GM08714 (cell line): ENCODE results near the gene NTSR1.

Source experiments
- H3K4me3 ChIP-seq: fragments of 200-500 bp; sonication (Bioruptor generic); 2 replicates; pipeline ENCODE4 v1.5.1; 2014; ENCODE audit warnings: mild to moderate bottlenecking, low read length, inconsistent platforms
- ZNF274 ChIP-seq: IDR thresholded peaks from 2 replicates; pipeline ENCODE4 v1.6.1; 2012; ENCODE audit warnings: mild to moderate bottlenecking, low read depth, low read length

NTSR1 gene

DNA sequence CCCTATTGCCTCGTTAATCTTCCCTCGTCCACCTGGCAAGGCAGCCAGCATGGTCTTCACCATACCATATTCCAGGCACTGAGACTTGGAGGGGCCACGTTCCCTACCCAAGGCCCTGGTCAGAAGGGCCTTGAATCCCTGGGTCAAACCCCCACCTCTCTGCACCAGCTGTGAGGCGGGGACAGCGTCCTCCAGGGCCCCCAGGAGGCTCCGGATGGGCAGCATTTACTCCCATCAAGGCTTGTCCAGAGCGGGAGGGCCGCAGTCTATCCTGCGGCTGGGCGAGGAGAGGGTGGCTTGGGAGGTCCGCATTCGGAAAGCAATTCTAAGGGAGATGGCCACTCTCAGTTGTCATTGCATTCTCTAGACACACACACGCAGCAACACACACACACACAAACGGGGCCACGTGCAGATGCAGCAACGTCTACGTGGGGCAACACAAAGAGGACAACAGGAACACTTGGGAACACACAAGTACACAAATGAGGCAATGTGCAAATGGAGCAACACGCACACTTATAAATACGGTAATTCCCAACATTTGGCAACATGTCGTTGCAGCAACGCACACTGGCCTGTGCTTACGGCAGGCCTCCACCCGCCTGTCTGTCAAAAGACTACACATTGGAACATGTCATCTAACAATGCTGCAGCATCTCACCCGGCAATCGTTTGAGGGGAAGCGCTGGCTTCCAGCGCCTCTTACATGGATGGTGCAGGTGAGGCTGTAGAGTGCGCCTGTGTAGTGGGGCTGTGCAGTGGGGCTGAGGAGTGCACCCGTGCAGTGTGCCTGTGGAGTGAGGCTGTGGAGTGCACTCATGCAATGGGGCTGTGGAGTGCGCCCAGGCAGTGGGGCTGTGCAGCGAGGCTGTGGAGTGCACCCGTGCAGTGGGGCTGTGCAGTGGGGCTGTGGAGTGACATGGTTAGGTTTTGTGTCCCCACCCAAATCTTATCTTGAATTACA lies 12.9 kb upstream of the NTSR1 start:
- TF ChIP-seq ZNF274: no peak
- H3K4me3 ChIP-seq: no peak overlapping the region

GRCh38 chr20:62696434-62696957 lies 12.1 kb upstream of the NTSR1 start:
- no peak for TF ChIP-seq ZNF274

GRCh38 chr20:62696989-62697388 lies 11.6 kb upstream of the NTSR1 start:
- TF ChIP-seq ZNF274: no peak

More at GRCh38 chr20:62696434-62696957, 12.1 kb upstream of the NTSR1 start:
- no peak overlapping the region for H3K4me3 ChIP-seq

DNA sequence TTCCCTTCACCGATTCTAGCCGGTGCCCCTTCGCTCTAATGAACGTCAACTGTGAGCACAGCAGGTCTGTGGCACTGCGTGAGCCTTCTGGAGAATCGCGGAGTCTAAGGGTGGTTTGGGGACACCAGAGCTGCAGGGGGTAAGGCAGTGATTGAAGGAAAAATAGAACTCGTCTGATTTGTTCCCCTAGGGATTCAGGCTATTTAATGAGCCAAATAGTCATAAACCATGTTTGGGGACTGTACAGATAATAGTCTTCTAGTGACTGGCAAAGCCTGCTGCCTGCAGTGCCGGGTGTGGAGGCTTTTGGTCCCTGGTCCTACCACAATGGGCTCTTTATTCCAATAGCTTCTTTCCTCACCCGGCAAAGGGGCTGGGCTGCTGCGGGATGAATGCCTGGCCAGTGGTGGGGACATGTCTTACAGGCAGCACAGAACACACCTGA lies 11.1 kb upstream of the NTSR1 start:
- no peak overlapping the region for H3K4me3 ChIP-seq
- TF ChIP-seq ZNF274: no peak

More at GRCh38 chr20:62696989-62697388, 11.6 kb upstream of the NTSR1 start:
- no peak overlapping the region for H3K4me3 ChIP-seq

- no peak for TF ChIP-seq ZNF274
- H3K4me3 ChIP-seq: no peak overlapping the region
These were observed 10.4 kb upstream of the NTSR1 start for GRCh38 chr20:62698231-62698630.

DNA sequence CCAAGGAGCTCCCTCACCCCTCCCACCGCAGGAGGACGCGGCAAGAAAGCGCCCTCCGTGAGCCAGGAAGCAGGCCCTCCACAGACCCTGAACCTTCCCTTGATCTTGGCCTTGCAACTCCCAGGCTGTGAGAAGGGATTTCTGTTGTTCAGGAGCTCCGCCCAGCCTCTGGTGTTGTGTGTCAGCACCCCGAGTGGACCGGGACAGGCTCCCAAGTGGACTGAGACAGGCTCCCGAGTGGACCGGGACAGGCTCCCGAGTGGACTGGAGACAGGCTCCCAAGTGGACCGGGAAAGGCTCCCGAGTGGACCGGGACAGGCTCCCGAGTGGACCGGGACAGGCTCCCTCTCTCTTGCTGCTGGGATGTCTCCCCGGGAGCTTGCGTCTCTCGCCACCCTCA lies 9.3 kb upstream of the NTSR1 start:
- no peak overlapping the region for H3K4me3 ChIP-seq
- TF ChIP-seq ZNF274: no peak

DNA sequence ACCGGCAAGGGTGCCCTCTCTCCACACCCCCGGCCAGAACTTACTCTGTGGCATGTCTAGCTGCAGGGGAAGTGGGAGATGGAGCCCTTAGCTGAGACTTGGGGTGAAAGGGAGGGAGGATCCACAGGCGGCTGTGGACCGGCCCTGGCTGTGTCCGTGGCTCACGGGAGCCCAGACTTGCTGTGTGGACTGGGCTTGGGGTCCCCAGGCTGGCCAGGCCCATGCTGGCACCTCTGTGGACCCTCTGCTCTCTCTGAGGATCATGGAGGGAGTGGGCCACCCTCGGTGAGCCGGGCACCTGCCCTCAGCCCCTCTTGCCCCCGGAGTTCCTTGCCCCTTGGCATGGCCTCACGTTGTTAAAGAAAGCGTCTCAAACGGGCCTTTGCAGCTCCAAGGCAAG lies 8.9 kb upstream of the NTSR1 start:
- no peak overlapping the region for H3K4me3 ChIP-seq
- TF ChIP-seq ZNF274: no peak

DNA sequence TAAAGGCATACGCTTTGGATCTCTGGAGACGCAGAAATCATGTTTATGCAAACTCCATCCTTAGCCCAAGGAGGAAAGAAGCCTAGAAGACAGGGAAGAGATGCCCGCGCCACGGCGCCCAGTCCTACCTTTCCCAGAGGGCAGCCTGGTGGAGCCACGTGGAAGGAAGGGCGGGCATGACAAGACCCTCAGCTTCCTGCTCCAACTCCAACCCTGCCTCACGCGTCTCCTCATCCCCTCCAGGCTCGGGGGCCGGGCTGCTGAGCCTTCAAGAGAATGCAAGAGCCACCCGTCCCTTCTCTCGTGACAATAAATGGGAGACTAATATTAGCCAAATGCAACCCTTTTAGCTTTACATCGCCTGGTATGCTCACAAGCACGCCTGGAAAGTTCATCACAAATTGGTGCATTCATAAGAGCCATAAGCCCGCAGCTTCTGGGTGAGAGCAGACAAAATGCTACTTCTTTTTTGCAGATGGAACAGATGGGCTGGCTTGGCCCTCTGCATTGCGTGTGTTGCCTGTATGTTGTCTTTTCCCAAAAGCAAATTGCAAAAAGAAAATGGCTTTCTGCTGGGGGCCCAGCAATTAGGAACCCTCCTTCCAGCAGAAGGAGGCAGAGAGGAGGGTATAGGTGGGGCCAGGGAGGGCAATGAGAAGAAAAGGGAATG lies 8.2 kb upstream of the NTSR1 start:
- no peak overlapping the region for H3K4me3 ChIP-seq
- no peak for TF ChIP-seq ZNF274

GRCh38 chr20:62701161-62702012 lies 7.2 kb upstream of the NTSR1 start:
- no peak overlapping the region for H3K4me3 ChIP-seq
- TF ChIP-seq ZNF274: no peak

- H3K4me3 ChIP-seq: no peak overlapping the region
- no peak for TF ChIP-seq ZNF274
These were observed 6.7 kb upstream of the NTSR1 start for GRCh38 chr20:62702013-62702300.

- no peak overlapping the region for H3K4me3 ChIP-seq
- no peak for TF ChIP-seq ZNF274
These were observed 5.5 kb upstream of the NTSR1 start for GRCh38 chr20:62702895-62703852.

DNA sequence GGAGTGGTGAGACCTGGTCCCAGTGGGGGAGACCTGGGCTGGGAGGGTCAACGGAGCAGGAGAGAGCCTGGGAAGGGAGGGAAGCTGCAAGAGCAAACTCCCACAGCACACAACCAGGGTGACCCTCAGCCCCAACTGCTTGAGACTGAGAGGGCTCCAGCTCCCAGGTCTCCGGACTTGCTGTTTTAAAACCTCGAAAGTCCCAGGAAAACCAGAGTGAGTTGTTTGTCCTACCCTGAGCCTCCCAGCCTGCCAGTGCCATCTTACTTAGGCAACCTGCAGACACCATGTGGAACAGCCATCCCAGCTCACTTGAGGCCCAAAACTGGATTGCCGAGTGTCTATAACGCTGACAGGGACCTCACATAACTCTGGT lies 4.8 kb upstream of the NTSR1 start:
- no peak overlapping the region for H3K4me3 ChIP-seq
- TF ChIP-seq ZNF274: no peak

GRCh38 chr20:62704341-62704948 lies 4.2 kb upstream of the NTSR1 start:
- H3K4me3 ChIP-seq: no peak overlapping the region
- no peak for TF ChIP-seq ZNF274
